ENCODE data around the gene VGLL4. TPM values are rescaled to one million over a fixed set of nuclear protein-coding genes. Genes with fewer than 3 reads are reported as not detected.
A peak's percentile ranks its signal among the peaks of the same experiment; 100 is the strongest.

The VGLL4 gene
- total RNA-seq, 1 donor from 2014 or later, result 120 TPM

GRCh38 chr3:11635680-11636393 is 7.9 kb downstream of the VGLL4 start:
- no peak for TF ChIP-seq CTCF (IDR thresholded peaks at IDR 0.05; ENCODE audit: unreplicated experiment)
- DNase-seq (ENCODE audit: low spot score), result no peak
- Mint-ChIP-seq H3K4me1 (ENCODE audit: unreplicated experiment) (peaks cover 88% of the 10 kb centered on the region), H3K27ac (ENCODE audit: unreplicated experiment) (no peak overlapping the region), H3K36me3 (ENCODE audit: low read depth, unreplicated experiment) (peaks cover 16% of the 10 kb centered on the region), H3K9me3 (ENCODE audit: unreplicated experiment) (no peaks in the 10 kb centered on the region), H3K27me3 (ENCODE audit: unreplicated experiment) (peaks cover 6% of the 10 kb centered on the region), H3K4me3 (ENCODE audit: unreplicated experiment) (no peak overlapping the region)

- Mint-ChIP-seq H3K27me3 (ENCODE audit: unreplicated experiment) (peaks cover 6% of the 10 kb centered on the region), H3K4me1 (ENCODE audit: unreplicated experiment) (peaks cover 82% of the 10 kb centered on the region), H3K4me3 (ENCODE audit: unreplicated experiment) (peak overlapping the region; percentile 1), H3K9me3 (ENCODE audit: unreplicated experiment) (no peaks in the 10 kb centered on the region), H3K36me3 (ENCODE audit: low read depth, unreplicated experiment) (peaks cover 12% of the 10 kb centered on the region), H3K27ac (ENCODE audit: unreplicated experiment) (peak overlapping the region; percentile 55)
- TF ChIP-seq CTCF (IDR thresholded peaks at IDR 0.05; ENCODE audit: unreplicated experiment), result no peak
- DNase-seq (ENCODE audit: low spot score), result no peak
These were observed 8.6 kb downstream of the VGLL4 start for GRCh38 chr3:11634974-11635612.

GRCh38 chr3:11634081-11634635 is 9.6 kb downstream of the VGLL4 start:
- H3K36me3 Mint-ChIP-seq (ENCODE audit: low read depth, unreplicated experiment), result peaks cover 12% of the 10 kb centered on the region
- DNase-seq (ENCODE audit: low spot score), result no peak

GRCh38 chr3:11632966-11633365 is 10.7 kb downstream of the VGLL4 start:
- no peak overlapping the region for H3K4me3 Mint-ChIP-seq (ENCODE audit: unreplicated experiment)
- peak overlapping the region; percentile 32 for H3K27ac Mint-ChIP-seq (ENCODE audit: unreplicated experiment)
- peaks cover 12% of the 10 kb centered on the region for H3K36me3 Mint-ChIP-seq (ENCODE audit: low read depth, unreplicated experiment)
- DNase-seq (ENCODE audit: low spot score), result no peak
- H3K27me3 Mint-ChIP-seq (ENCODE audit: unreplicated experiment), result peaks cover 6% of the 10 kb centered on the region
- H3K4me1 Mint-ChIP-seq (ENCODE audit: unreplicated experiment), result peaks cover 61% of the 10 kb centered on the region
- TF ChIP-seq CTCF (IDR thresholded peaks at IDR 0.05; ENCODE audit: unreplicated experiment), result no peak
- H3K9me3 Mint-ChIP-seq (ENCODE audit: unreplicated experiment), result no peaks in the 10 kb centered on the region

More at GRCh38 chr3:11634081-11634635, 9.6 kb downstream of the VGLL4 start:
- H3K27ac Mint-ChIP-seq (ENCODE audit: unreplicated experiment), result peak overlapping the region; percentile 34
- H3K27me3 Mint-ChIP-seq (ENCODE audit: unreplicated experiment), result peaks cover 6% of the 10 kb centered on the region
- no peak for TF ChIP-seq CTCF (IDR thresholded peaks at IDR 0.05; ENCODE audit: unreplicated experiment)
- H3K4me3 Mint-ChIP-seq (ENCODE audit: unreplicated experiment), result peak overlapping the region; percentile 76
- H3K9me3 Mint-ChIP-seq (ENCODE audit: unreplicated experiment), result no peaks in the 10 kb centered on the region
- H3K4me1 Mint-ChIP-seq (ENCODE audit: unreplicated experiment), result peaks cover 73% of the 10 kb centered on the region

GRCh38 chr3:11632564-11632963 is 11.2 kb downstream of the VGLL4 start:
- Mint-ChIP-seq H3K4me1 (ENCODE audit: unreplicated experiment) (peaks cover 61% of the 10 kb centered on the region), H3K9me3 (ENCODE audit: unreplicated experiment) (no peaks in the 10 kb centered on the region), H3K36me3 (ENCODE audit: low read depth, unreplicated experiment) (peaks cover 12% of the 10 kb centered on the region), H3K27ac (ENCODE audit: unreplicated experiment) (no peak overlapping the region), H3K4me3 (ENCODE audit: unreplicated experiment) (no peak overlapping the region), H3K27me3 (ENCODE audit: unreplicated experiment) (peaks cover 6% of the 10 kb centered on the region)
- no peak for DNase-seq (ENCODE audit: low spot score)
- no peak for TF ChIP-seq CTCF (IDR thresholded peaks at IDR 0.05; ENCODE audit: unreplicated experiment)

All from endothelial cell (in vitro differentiated cells).